IMR-90 (cell line): Measurements from ENCODE around the gene DZIP3.

ENCODE experiments used
- CTCF ChIP-seq: conservative IDR thresholded peaks from 2 replicates; pipeline ENCODE4 v1.5.1; 2012; ENCODE audit warnings: mild to moderate bottlenecking, low read depth, low read length, improper control_type of control experiment
- FOS ChIP-seq: fragments of 150-350 bp; IDR thresholded peaks from 2 replicates; pipeline ENCODE4 v1.6.1; 2016; ENCODE audit warnings: low read depth, low read length
- POLR2A ChIP-seq: IDR thresholded peaks from 2 replicates; pipeline ENCODE4 v1.6.1; 2012; ENCODE audit warnings: mild to moderate bottlenecking, low read depth, low read length
- RAD21 ChIP-seq: IDR thresholded peaks from 2 replicates; pipeline ENCODE4 v1.6.1; 2012; ENCODE audit warnings: low read length, improper control_type of control experiment
- TF ChIP-seq, protein P1 (sequence below): fragments of 150-350 bp; IDR thresholded peaks from 2 replicates; pipeline ENCODE4 v1.6.1; 2017; ENCODE audit warnings: mild to moderate bottlenecking, antibody characterized with exemption, low read length, low read depth

DNA sequence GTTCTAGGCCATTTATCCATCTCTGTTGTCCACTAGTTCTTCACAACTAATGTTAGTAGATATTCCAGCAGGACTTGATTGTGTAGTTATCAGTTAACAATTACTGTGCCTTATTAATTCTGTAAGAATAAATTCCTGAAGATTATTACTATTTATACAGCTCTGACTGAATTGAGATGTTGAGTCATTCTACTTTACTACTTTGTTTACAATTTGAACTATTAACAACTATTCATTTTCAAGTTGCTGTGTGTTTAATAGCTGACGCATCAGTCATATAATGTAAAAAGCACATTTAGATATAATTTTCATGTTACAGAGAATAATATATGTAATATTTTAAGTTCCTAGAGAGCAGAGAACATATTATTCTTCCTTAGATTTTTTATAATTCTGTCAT lies 21.1 kb downstream of the DZIP3 start:
- no peak for TF ChIP-seq CTCF
- TF ChIP-seq, protein P1, sequence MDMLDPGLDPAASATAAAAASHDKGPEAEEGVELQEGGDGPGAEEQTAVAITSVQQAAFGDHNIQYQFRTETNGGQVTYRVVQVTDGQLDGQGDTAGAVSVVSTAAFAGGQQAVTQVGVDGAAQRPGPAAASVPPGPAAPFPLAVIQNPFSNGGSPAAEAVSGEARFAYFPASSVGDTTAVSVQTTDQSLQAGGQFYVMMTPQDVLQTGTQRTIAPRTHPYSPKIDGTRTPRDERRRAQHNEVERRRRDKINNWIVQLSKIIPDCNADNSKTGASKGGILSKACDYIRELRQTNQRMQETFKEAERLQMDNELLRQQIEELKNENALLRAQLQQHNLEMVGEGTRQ = no peak
- no peak for TF ChIP-seq POLR2A
- no peak for TF ChIP-seq RAD21
- TF ChIP-seq FOS = no peak
